Measurements from ENCODE around the gene SPRED3.
"Not testable (repeated sequence)": the region's sequence is repeated elsewhere in the genome, so short reads cannot be mapped to it uniquely, and the experiment has no call there.

The SPRED3 gene

DNA sequence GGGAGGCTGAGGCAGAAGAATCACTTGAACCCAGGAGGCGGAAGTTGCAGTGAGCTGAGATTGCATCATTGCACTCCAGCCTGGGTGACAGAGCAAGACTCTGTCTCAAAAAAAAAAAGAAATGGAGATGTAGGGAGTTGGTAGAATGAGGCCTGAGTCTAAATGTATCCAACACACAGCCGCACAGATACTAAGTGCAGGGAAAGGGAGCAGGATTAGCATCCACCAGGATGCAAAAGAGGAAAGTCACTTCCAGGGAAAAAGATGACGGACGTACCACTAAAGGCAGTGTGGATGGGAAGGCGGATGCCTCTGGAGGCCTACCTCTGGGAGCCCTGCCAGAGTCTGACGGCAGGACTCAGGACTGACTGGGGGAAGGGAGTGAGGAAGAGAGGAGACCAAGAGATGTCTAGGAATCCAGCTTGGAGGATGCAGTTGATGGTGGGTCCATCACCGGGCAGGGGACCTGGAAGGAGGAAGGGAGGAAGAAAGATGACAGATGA is 21.2 kb downstream of the SPRED3 start:
- Histone ChIP-seq H3K4me3 (ENCODE audit: severe bottlenecking) (no peak overlapping the region), H3K4me1 (ENCODE audit: insufficient read depth, poor library complexity, severe bottlenecking) (no peaks in the 10 kb centered on the region), H3K36me3 (ENCODE audit: low read depth) (peaks cover 9% of the 10 kb centered on the region), H3K9me3 (ENCODE audit: severe bottlenecking) (no peaks in the 10 kb centered on the region), H3K27me3 (ENCODE audit: insufficient read depth, poor library complexity, severe bottlenecking) (no peaks in the 10 kb centered on the region), H3K27ac (ENCODE audit: poor library complexity, severe bottlenecking) (no peak overlapping the region)
- peak; percentile 34 for ATAC-seq (ENCODE audit: low read depth)
- no peak for DNase-seq (ENCODE audit: low spot score)
- TF ChIP-seq, protein P1, sequence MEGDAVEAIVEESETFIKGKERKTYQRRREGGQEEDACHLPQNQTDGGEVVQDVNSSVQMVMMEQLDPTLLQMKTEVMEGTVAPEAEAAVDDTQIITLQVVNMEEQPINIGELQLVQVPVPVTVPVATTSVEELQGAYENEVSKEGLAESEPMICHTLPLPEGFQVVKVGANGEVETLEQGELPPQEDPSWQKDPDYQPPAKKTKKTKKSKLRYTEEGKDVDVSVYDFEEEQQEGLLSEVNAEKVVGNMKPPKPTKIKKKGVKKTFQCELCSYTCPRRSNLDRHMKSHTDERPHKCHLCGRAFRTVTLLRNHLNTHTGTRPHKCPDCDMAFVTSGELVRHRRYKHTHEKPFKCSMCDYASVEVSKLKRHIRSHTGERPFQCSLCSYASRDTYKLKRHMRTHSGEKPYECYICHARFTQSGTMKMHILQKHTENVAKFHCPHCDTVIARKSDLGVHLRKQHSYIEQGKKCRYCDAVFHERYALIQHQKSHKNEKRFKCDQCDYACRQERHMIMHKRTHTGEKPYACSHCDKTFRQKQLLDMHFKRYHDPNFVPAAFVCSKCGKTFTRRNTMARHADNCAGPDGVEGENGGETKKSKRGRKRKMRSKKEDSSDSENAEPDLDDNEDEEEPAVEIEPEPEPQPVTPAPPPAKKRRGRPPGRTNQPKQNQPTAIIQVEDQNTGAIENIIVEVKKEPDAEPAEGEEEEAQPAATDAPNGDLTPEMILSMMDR (IDR thresholded peaks at IDR 0.05; ENCODE audit: poor library complexity, severe bottlenecking): no peak

DNA sequence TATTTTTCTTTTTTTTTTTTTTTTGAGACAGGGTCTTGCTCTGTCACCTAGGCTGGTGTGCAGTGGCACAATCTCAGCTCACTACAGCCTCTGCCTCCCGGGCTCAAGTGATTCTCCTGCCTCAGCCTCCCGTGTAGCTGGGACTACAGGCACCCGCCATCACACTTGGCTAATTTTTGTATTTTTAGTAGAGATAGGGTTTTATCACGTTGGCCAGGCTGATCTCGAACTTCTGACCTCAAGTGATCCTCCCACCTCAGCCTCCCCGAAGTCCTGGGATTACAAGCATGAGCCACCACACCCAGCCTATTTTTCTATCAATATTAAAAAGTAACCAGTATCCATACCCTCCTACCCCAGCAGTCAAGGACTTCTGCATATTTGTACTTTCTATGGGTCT is 21.9 kb downstream of the SPRED3 start:
- not testable (repeated sequence) for H3K27me3 ChIP-seq (ENCODE audit: insufficient read depth, poor library complexity, severe bottlenecking); H3K27ac ChIP-seq (ENCODE audit: poor library complexity, severe bottlenecking); DNase-seq (ENCODE audit: low spot score); H3K4me1 ChIP-seq (ENCODE audit: insufficient read depth, poor library complexity, severe bottlenecking); H3K36me3 ChIP-seq (ENCODE audit: low read depth); H3K9me3 ChIP-seq (ENCODE audit: severe bottlenecking); H3K4me3 ChIP-seq (ENCODE audit: severe bottlenecking); ATAC-seq (ENCODE audit: low read depth)

DNA sequence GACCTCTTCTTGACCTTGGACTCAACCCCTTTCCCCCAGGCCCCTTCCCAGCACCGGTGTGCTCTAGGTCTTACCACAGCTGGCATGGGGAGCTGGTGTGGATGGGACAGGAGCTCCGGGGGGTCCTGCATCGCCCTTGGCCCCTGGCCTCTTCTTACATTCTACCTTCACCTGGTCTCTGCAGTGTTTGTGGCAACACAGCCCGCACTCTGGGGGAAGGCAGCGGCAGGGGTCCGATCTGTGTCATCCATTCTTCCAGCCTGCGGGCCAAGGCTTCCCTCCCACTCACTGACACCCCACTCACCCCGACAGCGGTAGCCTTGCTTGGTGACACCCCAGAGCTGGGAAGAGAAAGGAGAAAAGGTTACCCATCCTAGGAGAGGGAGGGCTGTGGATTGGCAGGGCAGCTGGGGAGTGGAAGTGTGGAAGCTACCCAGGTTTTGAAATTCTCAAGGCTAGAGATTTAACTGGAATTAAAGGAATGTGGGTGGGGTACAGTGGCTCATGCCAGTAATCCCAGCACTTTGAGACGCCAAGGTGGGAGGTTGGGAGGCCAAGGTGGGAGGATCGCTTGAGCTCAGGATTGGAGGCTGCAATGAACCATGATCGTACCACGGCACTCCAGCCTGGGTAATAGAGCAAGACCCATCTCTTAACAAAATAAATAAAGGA is 22.7 kb downstream of the SPRED3 start:
- H3K9me3 ChIP-seq (ENCODE audit: severe bottlenecking): no peaks in the 10 kb centered on the region
- H3K36me3 ChIP-seq (ENCODE audit: low read depth): peaks cover 9% of the 10 kb centered on the region
- peak; percentile 66 for ATAC-seq (ENCODE audit: low read depth)
- TF ChIP-seq, protein P1 (IDR thresholded peaks at IDR 0.05; ENCODE audit: poor library complexity, severe bottlenecking): no peak
- H3K4me3 ChIP-seq (ENCODE audit: severe bottlenecking): no peak overlapping the region
- H3K27ac ChIP-seq (ENCODE audit: poor library complexity, severe bottlenecking): no peak overlapping the region
- no peaks in the 10 kb centered on the region for H3K27me3 ChIP-seq (ENCODE audit: insufficient read depth, poor library complexity, severe bottlenecking)
- no peaks in the 10 kb centered on the region for H3K4me1 ChIP-seq (ENCODE audit: insufficient read depth, poor library complexity, severe bottlenecking)
- DNase-seq (ENCODE audit: low spot score): no peak

DNA sequence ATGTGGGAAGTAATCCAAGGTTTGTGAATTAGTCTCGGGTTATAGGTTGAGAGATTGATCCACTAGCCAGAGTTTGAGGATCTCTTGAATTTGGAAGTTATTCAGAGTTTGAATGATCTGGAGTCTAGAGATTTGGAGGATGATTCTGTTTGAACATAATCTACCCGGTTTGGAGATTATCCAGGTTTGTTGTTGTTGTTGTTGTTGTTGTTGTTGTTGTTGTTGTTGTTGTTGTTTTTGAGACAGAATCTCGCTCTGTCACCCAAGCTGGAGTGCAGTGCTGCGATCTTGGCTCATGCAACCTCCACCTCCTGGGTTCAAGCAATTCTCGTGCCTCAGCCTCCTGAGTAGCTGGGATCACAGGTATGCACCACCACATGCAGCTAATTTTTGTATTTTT is 23.4 kb downstream of the SPRED3 start:
- H3K9me3 ChIP-seq (ENCODE audit: severe bottlenecking); ATAC-seq (ENCODE audit: low read depth); H3K36me3 ChIP-seq (ENCODE audit: low read depth); H3K27ac ChIP-seq (ENCODE audit: poor library complexity, severe bottlenecking); H3K27me3 ChIP-seq (ENCODE audit: insufficient read depth, poor library complexity, severe bottlenecking); H3K4me3 ChIP-seq (ENCODE audit: severe bottlenecking); DNase-seq (ENCODE audit: low spot score); H3K4me1 ChIP-seq (ENCODE audit: insufficient read depth, poor library complexity, severe bottlenecking): not testable (repeated sequence)

DNA sequence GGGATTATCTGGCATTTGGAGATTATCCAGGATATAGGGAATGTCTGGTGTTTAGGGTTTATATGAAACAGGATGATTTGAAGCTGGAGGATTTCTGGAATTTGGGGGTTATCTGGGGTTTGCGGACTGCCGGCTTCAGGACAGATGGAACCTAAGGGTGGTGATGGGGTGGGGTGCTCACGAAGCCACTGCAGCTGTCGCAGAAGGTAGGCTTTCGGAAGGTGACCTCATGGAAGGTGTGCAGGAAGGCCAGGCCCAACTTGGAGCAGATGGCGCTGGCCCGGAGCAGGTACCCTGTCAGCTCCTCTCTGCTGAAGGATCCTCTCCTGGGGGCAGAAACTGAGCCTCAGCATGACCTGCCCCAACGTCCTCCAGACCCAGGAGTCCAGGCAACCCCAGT is 24.0 kb downstream of the SPRED3 start:
- Histone ChIP-seq H3K4me3 (ENCODE audit: severe bottlenecking) (no peak overlapping the region), H3K9me3 (ENCODE audit: severe bottlenecking) (no peaks in the 10 kb centered on the region), H3K36me3 (ENCODE audit: low read depth) (no peaks in the 10 kb centered on the region), H3K4me1 (ENCODE audit: insufficient read depth, poor library complexity, severe bottlenecking) (no peaks in the 10 kb centered on the region), H3K27ac (ENCODE audit: poor library complexity, severe bottlenecking) (no peak overlapping the region), H3K27me3 (ENCODE audit: insufficient read depth, poor library complexity, severe bottlenecking) (no peaks in the 10 kb centered on the region)
- no peak for ATAC-seq (ENCODE audit: low read depth)
- DNase-seq (ENCODE audit: low spot score): no peak
- TF ChIP-seq, protein P1 (IDR thresholded peaks at IDR 0.05; ENCODE audit: poor library complexity, severe bottlenecking): no peak

DNA sequence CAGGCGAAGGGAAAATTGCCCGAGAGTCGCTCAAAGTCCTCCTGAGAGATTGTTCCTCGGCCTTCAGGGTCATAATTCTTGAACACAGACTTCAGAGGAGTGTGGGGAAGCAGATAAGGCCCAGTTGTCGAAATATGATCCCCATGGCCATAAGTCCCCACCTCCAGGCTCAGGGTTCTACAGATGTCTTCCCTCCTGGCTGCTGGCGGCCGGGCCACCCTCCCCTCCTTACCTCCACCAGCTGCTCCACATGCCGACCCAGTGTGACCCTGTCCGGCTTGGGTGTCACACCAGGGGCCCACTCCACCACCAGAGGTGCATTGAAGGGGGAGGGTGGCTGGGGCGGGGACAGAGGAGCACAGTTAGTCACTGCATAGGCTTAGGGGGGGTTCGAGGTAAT is 24.5 kb downstream of the SPRED3 start:
- no peaks in the 10 kb centered on the region for H3K4me1 ChIP-seq (ENCODE audit: insufficient read depth, poor library complexity, severe bottlenecking)
- ATAC-seq (ENCODE audit: low read depth): no peak
- no peak for DNase-seq (ENCODE audit: low spot score)
- H3K27me3 ChIP-seq (ENCODE audit: insufficient read depth, poor library complexity, severe bottlenecking): no peaks in the 10 kb centered on the region
- H3K4me3 ChIP-seq (ENCODE audit: severe bottlenecking): no peak overlapping the region
- H3K27ac ChIP-seq (ENCODE audit: poor library complexity, severe bottlenecking): no peak overlapping the region
- H3K36me3 ChIP-seq (ENCODE audit: low read depth): no peaks in the 10 kb centered on the region
- TF ChIP-seq, protein P1 (IDR thresholded peaks at IDR 0.05; ENCODE audit: poor library complexity, severe bottlenecking): no peak
- H3K9me3 ChIP-seq (ENCODE audit: severe bottlenecking): no peaks in the 10 kb centered on the region
